NCI-H524 (cell line): Measurements from ENCODE around the gene C17orf114.
A peak's percentile ranks its signal among the peaks of the same experiment; 100 is the strongest.
"Not testable (repeated sequence)": the region's sequence is repeated elsewhere in the genome, so short reads cannot be mapped to it uniquely, and the experiment has no call there.

Experiments used
- DNase-seq, 2 experiments: peaks; one replicate each; lab custom pipeline; 2025; lab: John Stamatoyannopoulos, UW

Gene C17orf114

GRCh38 chr17:4802228-4802627, at the start of gene C17orf114:
Gene C17orf114 (minus strand): TSS chr17:4802328.
- DNase-seq: no peak

DNA sequence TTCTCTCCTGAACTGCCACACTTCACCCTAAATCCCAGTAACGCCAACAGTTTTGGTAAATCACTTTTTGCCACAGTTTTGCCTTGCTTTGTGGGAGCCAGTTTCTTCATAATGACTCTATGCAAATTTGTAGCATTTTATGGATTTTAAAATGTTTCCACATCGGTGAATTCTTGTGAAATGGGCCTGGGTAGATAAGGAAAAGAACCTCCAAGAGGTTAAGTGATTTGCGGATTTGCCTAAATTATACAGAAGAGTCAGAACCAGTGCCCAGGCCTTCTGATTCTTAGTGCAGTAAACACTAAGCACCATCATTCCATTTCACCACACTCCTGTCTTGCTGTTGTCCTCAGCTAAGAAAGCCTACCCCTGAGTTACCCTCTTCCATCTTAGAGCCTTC, 49.0 kb upstream of the C17orf114 start:
- DNase-seq: no peak

- DNase-seq: no peak
Measured at GRCh38 chr17:4850246-4850645, 48.1 kb upstream of the C17orf114 start.

- DNase-seq: no peak
Measured at GRCh38 chr17:4849011-4849536, 46.9 kb upstream of the C17orf114 start.

GRCh38 chr17:4846635-4847390, 44.7 kb upstream of the C17orf114 start:
- DNase-seq: no peak

- DNase-seq: no peak
Measured at GRCh38 chr17:4845118-4845517, 43.0 kb upstream of the C17orf114 start.

DNA sequence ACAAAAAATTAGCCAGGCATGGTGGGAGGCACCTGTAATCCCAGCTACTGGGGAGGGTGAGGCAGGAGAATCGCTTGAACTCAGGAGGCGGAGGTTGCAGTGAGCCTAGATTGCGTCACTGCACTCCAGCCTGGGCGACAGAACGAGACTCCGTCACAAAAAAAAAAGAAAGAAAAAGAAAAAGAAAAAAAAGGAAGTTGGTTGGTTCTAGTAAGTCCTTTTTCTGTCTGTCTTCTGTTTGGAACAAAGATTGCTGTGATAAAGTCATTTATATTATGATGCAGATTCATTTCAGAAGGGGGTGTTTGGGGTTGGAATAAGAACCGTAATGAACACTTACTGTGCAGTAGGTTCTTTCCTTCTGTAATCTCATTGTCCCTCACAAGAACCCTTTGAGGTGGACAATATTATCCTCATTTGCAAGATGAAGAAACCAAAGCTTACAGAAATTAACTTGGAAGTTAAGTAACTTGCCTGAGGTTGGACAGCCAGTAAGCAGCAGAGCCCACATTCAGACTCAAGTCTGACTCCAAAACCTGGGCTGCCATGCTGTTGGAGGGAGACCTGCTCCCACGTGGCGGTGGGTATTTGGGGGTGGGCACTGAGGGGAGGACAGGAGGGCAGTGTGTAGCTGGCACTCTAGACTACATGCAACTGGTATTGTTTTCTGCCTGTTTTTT, 41.3 kb upstream of the C17orf114 start:
- DNase-seq: no peak

GRCh38 chr17:4842376-4842775, 40.2 kb upstream of the C17orf114 start:
- DNase-seq: no peak

DNA sequence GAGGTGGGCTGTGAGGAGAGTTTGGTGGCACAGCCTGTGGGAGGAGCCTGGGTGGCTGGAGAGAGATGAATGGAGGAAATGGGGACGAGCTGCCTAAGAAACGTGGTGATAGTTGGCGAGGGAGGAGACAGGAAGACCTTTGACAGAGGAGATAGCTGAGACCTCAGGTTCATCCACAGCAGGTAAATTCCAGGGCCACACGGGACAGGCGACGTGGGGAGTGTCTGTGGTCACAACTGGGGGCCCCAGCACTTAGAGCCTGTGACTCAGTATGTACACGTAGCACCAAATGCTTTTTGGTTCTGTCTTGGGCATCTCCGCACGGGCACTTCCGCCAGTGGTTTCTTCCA, 38.7 kb upstream of the C17orf114 start:
- no peak for DNase-seq

DNA sequence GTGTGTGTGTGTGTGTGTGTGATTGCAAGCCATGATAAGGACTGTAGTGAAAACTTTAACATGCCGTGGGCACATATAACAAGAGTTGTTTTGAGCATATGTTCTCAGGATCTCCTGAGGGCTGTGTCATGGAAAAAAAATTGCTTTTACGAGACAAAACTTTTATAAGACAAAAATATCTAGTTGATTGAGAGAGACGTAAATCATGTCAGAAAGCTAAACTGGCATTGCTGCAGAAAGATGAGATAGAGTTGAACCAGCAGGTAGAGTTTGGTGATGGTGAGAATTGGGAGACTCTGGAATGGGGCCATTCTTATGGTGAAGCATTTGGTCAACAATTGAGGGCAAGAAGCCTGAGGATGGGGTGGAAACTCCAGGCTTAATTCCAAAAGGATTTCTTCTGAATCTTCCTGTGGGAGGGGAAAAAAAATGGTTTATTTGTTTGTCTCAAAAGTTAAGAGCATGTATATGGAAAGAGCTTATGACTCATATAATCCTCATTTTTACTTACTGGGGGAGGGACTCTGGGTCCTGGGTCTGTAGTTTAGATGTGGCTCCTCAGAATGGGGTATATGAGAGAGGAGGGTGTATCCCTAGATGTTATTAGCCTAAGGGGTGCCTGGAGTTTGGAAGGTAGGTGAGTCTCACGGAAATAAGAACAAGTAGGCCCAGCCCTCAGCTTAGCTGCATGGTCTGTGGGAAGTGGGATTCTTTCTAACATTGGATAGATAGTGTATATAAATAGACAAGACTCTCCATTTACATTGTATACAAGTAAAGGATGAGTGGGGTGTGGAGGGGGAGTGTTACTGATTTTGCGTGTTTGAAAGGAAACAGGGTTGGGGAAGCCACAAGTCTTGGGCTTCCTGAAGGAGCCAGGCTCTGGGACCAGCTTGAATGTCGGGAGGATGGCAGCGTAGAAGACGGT, 38.1 kb upstream of the C17orf114 start:
- DNase-seq: no peak

- no peak for DNase-seq
Measured at GRCh38 chr17:4839221-4839620, 37.1 kb upstream of the C17orf114 start.

- DNase-seq: no peak
Measured at GRCh38 chr17:4838309-4838785, 36.2 kb upstream of the C17orf114 start.

- DNase-seq: no peak
Measured at GRCh38 chr17:4837471-4838308, 35.6 kb upstream of the C17orf114 start.

- DNase-seq: peak; percentile 34 to 89
Measured at GRCh38 chr17:4836221-4836620, 34.1 kb upstream of the C17orf114 start.

- DNase-seq: no peak
Measured at GRCh38 chr17:4834681-4835020, 32.5 kb upstream of the C17orf114 start.

- peak in 1 of 2 experiments; percentile 33 for DNase-seq
Measured at GRCh38 chr17:4833941-4834680, 32.0 kb upstream of the C17orf114 start.

GRCh38 chr17:4833178-4833940, 31.2 kb upstream of the C17orf114 start, which contains the start of gene MINK1:
Gene MINK1 (plus strand): TSS chr17:4833340. CDS start chr17:4833584, 244 bp downstream.
- peak; percentile 86 to 92 for DNase-seq

GRCh38 chr17:4832829-4833177, 30.7 kb upstream of the C17orf114 start:
- not testable (repeated sequence) for DNase-seq

- DNase-seq: no peak
Measured at GRCh38 chr17:4827399-4827798, 25.3 kb upstream of the C17orf114 start.
